Coronary artery (tissue), 2 donors: ENCODE data around the gene MST1R.

Experiments used
- DNase-seq: peaks from one replicate; pipeline ENCODE4 v3.0.0-alpha.2; 2017; ENCODE audit warnings: low spot score
- H3K27ac ChIP-seq, 2 donors: fragments of 200-600 bp; sonication (generic); one replicate each; pipeline ENCODE4 v1.5.1; 2016 to 2019
- H3K4me3 ChIP-seq: fragments of 200-600 bp; sonication (generic); 2 replicates; pipeline ENCODE4 v1.5.1; 2016; ENCODE audit warnings: mild to moderate bottlenecking, moderate library complexity
- TF ChIP-seq, protein P1 (sequence below): fragments of 200-600 bp; sonication (generic); IDR thresholded peaks from one replicate; pipeline ENCODE4 v1.5.1; 2019; ENCODE audit warnings: antibody characterized with exemption

Gene MST1R

DNA sequence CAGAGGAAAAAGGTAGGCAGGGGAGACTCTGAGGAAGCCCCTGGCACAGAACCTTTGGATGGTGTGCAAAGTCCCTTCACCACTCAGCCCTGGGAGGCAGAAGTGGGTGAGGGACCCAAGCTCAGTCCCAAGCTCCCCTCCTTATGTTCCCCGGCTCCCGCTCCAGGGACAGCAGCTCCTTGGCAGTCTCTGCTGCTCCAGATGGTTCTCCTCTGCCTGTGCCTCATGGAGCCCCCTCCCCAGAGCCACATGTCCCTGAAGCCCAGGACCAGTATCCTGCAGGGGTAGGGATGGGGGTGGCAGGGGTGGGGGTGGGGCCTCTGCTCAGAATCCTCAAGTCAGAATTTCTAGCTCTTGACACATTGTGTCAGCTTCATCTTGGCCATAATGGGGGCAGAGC, 26.0 kb downstream of the MST1R start:
- DNase-seq, result no peak
- no peak overlapping the region for H3K27ac ChIP-seq
- H3K4me3 ChIP-seq, result no peak overlapping the region
- TF ChIP-seq, protein P1, sequence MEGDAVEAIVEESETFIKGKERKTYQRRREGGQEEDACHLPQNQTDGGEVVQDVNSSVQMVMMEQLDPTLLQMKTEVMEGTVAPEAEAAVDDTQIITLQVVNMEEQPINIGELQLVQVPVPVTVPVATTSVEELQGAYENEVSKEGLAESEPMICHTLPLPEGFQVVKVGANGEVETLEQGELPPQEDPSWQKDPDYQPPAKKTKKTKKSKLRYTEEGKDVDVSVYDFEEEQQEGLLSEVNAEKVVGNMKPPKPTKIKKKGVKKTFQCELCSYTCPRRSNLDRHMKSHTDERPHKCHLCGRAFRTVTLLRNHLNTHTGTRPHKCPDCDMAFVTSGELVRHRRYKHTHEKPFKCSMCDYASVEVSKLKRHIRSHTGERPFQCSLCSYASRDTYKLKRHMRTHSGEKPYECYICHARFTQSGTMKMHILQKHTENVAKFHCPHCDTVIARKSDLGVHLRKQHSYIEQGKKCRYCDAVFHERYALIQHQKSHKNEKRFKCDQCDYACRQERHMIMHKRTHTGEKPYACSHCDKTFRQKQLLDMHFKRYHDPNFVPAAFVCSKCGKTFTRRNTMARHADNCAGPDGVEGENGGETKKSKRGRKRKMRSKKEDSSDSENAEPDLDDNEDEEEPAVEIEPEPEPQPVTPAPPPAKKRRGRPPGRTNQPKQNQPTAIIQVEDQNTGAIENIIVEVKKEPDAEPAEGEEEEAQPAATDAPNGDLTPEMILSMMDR, result no peak

DNA sequence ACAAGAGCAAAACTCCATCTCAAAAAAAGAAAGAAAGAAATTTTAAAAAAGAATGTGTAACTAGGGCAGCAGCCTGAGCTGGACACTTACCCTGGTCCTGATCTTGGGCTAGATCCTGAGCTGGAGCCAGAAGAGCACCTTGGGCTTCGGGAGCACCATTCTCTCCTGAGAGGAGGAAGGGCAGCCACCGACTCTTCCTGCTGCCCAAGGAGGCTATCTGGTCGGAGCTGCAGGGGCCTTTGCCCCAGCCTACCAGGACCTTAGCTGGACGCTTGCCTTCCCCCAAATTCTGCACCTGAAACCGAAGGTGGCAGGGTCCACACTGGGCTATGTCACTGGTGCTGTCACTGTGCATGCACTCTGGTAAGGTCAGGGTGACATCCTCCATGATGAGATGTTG, 27.1 kb downstream of the MST1R start:
- Histone ChIP-seq H3K27ac (no peak overlapping the region), H3K4me3 (no peak overlapping the region)
- TF ChIP-seq, protein P1, result no peak
- DNase-seq, result no peak

DNA sequence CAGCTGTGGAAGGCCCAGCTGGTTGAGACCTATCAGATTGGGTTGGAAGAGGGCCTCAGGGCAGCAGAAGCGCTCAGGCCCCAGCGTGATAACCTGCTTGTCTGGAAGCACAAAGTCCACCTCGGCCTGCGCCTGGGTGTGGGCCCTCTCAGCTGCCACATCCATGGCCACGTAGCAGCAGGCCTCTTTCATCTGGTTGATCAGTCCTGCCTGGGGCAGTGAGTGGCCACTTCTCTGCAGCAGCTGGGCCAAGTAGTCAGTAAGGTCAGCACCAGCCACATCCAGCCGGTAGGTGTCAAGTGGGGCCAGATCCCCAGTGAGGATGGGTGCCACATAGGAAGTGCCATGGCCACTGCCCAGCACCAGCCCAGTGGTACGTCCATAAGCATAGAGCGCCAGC, 30.1 kb downstream of the MST1R start:
- DNase-seq, result no peak
- Histone ChIP-seq H3K27ac (no peak overlapping the region), H3K4me3 (no peak overlapping the region)
- TF ChIP-seq, protein P1, result no peak

DNA sequence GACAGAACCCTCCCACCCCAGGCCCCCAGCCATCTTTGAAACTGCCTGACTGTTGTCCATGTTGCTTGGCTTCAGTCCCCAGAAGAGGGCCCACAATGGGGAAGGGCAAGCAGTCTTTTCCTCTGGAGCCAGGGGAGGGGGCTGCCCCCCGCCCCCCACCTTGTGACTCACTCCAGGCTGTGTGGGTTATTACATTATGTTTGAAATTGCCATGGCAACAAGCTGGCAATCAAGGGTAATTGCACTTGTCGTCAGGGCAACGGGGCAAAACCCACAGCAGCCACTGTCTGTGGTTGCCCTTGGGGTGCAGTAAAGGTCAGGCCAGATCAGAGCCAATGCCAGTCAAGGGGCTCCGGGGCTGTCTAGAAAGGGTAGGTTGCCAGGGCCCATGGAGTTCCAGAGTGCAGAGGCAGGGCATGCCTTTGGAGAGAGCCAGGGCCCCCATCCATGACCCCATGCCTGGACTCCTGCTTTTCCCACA, 30.8 kb downstream of the MST1R start:
- no peak overlapping the region for H3K4me3 ChIP-seq
- H3K27ac ChIP-seq, result no peak overlapping the region
- TF ChIP-seq, protein P1, result no peak
- DNase-seq, result no peak

DNA sequence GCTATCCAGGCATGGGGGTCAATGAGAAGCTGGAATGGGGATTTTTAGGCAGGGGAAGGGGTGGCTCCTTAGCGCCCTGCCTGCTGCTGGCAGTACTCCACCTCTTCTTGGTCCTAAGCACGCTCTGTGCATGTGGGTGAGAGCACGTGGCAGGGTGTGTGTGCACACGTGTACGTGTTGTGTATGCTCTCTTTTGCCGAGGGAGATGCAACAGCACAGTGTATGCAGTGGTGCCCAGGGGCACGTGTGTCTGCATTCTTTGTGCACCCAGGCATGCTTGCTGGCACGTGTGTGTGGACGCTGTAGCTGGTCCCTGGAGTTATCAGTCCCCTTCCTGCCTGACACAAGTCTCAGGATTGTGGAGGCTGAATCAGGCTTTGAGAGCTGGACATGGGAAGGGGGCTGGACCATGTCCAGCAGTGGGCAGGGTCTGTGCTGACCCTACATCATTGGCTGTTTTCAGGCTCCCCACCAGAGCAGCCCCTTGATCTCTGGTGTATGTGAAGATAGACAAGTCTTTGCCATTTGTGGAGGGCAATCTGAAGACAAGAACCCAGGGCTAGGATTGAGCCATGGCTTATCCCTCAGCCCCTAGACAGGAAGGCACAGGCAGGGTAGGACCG, 32.0 kb downstream of the MST1R start:
- no peak for DNase-seq
- H3K4me3 ChIP-seq, result no peak overlapping the region
- no peak overlapping the region for H3K27ac ChIP-seq
- TF ChIP-seq, protein P1, result no peak

DNA sequence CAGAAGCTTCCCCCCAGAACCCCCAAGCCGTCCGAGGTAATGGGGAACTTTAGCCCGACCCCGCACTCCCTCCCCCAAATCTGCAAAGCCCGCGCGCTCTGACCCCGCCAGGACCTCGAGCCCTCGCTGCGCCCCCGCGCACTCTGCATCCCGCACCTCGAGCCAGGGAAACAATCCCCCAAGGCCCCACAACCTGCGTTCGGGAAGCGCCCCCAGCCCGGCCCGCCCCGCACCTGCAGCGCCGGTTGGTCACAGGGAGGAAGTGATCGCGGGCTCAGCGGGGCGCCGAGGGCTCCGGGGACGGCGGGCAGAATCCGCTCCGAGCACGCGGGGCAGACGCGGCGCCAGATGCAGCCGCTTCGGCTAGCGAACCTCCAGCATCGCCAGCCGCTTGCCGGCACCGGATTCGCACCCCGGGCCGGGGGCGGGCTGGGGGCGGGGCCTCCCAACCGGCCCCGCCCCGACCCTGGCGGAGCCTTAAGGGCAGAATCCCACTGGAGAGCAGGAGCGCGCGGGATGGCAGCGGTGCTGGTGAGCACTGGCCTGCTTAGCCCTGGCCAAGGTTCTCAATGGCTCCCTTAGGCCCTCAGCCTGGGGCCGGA, 34.0 kb downstream of the MST1R start, which contains the start of gene CAMKV:
CAMKV (minus strand) TSS at position 382 of the 602 bp plus-strand sequence. CDS start 7,518 bp downstream, outside the sequence.
- Histone ChIP-seq H3K4me3 (peak within 1 kb of the TSS; percentile 58), H3K27ac (no peak within 1 kb of the TSS)
- TF ChIP-seq, protein P1, result no peak
- no peak for DNase-seq
